Activated T-cell treated with anti-CD3 and anti-CD28 coated beads for 4 hours (primary cell): ENCODE data around the gene MTA1.

Experiments
- DNase-seq: peaks from one replicate; pipeline ENCODE4 v3.0.0-alpha.2; 2020

MTA1 gene

GRCh38 chr14:105426416-105427130 is 6.9 kb downstream of the MTA1 start:
- no peak for DNase-seq

DNA sequence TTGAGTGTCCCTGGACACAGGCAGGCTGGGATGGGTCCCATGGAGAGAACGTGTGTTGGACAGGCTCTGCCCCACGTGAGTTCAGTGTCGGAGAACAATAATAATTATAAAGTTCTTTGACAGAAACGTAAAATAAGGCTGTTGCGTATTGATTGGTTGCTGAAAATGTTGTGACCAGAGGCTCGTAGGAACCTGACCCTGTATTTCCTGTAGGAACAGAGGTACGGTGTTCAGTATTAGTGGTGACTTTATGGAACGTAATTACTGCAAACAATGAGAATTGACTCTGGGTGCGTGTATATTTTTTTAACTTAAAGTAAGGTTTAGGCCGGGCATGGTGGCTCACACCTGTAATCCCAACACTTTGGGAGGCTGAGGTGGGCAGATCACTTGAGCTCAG is 7.8 kb downstream of the MTA1 start:
- no peak for DNase-seq

DNA sequence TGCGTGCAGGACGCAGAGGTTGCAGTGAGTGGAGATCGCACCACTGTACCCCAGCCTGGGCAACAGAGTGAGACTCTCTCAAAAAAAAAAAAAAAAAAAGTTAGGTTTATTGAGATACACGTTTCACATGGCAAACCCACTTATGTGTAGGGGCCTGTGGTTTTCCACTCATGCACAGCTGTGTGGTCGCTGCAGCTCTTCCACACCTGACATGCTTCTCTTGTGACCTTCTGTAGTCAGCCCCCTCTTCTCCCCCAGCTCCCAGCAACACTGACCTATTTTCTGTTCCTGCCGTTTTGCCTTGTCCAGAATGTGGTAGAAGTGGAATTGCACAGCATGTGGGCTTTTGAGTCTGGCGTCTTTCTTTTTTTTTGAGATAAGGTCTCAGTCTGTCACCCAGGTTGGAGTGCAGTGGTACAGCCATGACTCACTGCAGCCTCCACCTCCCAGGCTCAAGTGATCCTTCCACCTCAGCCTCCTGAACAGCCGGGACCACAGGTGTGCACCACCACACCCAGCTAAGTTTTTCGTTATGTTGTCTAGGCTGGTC is 8.4 kb downstream of the MTA1 start:
- no peak for DNase-seq

DNA sequence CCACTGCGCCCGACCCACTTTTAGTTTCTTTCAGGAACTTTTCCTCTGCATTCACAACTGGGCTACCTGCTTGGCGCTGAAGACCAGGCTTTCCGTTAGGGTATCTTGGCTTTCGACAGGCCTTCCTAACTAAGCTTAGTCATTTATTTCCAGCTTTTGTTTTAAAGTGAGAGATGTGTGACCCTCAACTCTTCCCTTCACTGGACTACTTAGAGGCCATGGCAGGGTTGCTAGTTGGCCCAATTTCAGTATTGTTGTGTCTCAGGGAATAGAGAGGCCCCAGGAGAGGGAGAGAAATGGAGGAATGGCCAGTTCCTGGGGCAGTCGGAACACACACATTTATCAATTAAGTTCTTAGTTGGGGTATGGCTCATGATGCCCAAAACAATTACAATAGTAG is 10.4 kb downstream of the MTA1 start:
- DNase-seq, result no peak

GRCh38 chr14:105430565-105430964 is 10.9 kb downstream of the MTA1 start:
- no peak for DNase-seq

DNA sequence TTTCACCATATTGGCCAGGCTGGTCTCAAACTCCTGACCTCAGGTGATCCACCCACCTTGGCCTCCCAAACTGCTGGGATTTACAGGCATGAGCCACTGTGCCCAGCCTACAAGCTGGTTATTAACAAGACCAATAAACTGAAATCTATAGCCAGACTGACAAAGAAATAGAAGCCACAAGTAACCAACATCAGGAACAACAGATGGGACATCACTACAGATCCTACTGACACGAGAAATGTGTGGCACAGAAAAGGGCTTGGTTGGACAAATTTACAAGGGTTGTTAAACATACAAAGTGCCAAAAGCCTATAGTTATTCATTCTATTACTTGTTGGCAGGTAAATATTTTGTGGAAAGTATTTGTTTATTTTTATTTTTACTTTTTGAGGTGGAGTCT is 11.6 kb downstream of the MTA1 start:
- no peak for DNase-seq

DNA sequence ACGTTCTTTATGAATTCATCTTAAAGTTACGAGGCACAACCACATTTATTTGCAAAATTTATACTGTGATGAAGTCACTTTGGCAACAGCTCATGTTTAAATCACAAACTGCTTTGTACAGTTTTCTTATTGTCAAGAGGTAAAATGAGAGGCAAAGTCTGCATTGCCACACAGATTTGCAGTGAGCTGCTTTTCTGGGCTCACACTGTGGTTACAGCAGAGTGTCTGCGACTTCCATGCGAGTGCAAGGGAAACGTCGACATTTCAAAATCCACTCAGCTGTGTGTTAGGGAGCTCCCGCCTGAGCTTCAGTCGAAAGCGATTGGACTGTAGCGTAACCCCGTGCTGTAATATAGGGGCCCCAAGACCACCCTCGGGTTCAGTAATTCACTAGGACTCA is 13.0 kb downstream of the MTA1 start:
- DNase-seq, result no peak

DNA sequence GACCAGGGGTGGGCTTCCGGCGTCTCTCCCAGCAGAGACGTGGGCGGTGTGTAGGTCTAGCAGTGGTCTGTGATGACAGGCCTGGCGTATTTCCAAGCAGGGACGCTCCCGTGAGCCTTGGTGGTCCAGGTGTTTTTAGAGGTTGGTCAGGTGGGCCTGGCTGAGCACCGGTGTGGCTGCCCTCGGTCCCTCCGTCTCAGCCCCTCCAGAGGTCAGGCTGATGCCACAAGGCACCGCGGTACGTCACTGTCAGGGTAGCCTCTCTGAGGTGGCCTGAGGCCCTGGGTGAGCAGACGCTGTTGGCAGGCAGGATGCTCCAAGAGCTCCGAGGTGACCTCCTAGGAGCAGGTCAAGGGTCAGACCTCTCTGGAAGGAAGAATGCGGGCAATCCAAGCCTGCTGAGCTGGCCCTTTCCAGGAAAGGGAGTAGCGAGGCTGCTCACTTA is 13.6 kb downstream of the MTA1 start:
- DNase-seq, result no peak

- no peak for DNase-seq
These were observed 16.8 kb downstream of the MTA1 start for GRCh38 chr14:105436402-105436801.

- DNase-seq, result no peak
These were observed 17.5 kb downstream of the MTA1 start for GRCh38 chr14:105436891-105437722.

GRCh38 chr14:105437723-105438500 is 18.3 kb downstream of the MTA1 start:
- no peak for DNase-seq

DNA sequence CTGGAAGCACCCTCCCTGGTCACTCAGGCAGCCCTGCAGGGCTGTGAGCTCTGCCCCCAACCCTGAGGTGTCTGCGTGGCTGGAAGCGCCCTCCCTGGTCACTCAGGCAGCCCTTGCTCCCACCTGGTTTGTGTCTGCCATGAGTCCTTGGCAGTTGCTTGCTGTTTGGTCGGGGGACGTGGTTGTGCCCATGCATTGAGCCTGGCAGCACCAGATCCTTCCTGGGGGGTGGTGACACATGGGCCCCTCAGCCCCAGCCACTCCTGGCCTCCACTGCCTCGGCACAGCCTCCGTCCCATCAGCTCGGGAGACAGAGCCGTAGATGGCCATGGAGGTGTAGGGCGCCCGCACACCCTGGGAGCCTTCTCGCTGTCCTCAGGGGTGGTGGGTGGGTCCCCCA is 19.6 kb downstream of the MTA1 start:
- DNase-seq, result no peak

- DNase-seq, result no peak
These were observed 20.3 kb downstream of the MTA1 start for GRCh38 chr14:105439710-105440553.

DNA sequence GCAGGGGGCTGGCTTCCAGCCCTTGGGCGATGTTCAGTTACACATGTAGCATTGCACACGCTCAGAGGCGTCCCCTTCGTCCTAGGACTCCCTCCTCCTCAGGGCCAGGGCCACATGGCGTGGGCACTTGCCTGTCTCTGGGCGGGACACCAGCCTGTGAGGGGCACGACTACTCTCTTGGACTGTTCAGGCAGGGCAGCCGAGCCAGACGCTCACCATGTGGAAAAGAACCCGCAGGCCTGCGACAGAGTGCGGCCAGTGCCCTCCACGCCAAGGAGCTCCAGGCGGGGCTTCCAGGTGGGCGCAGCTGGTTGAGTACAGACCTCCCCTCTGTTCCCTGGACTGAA is 20.9 kb downstream of the MTA1 start:
- no peak for DNase-seq

DNA sequence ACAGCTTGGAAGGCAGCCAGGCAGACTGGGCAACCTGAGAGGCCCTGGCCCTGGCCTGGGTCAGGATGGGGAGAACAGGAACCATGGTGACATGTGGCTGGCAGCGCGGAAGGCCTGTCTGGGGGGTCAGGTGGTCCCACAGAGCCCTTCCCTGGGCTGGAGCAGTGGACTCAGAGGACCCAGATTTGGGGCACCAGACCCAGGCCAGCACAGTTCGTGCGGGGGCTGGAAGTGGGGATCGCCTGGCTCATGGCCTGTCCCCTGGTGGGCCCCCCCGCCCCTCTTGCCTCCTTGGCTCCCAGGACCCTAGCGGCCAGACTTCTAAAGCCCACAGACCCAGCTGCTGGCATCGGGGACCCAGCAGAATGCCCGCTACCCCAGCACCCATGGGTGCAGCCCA is 21.4 kb downstream of the MTA1 start:
- no peak for DNase-seq

DNA sequence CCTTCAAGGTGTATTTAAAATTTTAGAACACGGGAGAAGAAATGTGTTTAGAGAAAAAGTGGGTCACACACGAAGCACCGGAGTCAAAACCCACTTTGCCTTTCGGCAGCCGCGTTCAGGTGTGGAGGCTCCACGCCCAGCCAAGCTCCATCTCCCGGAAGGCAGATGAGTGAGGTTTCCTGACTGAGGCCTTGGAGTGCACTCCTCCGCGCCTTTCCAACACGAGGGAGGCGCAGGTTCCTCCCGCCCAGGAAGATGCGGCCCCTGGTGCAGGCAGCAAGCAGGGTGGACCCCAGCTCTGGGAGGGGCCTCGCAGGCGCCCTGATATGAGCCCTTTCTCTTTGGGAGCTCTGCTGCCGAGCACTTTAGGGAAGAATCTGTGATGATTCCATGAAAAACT is 22.5 kb downstream of the MTA1 start:
- DNase-seq, result no peak

DNA sequence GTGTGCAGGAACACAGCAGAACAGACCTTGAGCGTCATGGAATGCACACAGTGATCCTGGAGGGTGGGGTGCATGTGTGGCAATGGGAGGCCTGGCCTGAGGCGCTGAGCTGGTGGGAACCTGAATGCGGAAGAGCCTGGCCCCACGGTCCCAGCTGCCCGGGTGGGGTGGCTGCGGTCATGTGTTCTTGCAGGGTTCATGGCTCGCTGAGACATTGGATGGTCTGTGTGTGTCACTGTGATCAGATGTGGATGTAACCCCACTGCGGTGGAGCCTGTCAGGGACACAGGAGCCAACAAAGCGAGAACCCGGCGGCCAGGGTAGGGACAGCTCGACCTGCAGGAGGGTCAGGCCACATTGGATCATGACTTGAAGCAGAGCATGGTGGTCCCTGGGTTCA is 23.2 kb downstream of the MTA1 start:
- no peak for DNase-seq

- DNase-seq, result no peak
These were observed 25.2 kb downstream of the MTA1 start for GRCh38 chr14:105444859-105445258.

- no peak for DNase-seq
These were observed 25.7 kb downstream of the MTA1 start for GRCh38 chr14:105445290-105445689.

- DNase-seq, result no peak
These were observed 26.5 kb downstream of the MTA1 start for GRCh38 chr14:105445901-105446845.

DNA sequence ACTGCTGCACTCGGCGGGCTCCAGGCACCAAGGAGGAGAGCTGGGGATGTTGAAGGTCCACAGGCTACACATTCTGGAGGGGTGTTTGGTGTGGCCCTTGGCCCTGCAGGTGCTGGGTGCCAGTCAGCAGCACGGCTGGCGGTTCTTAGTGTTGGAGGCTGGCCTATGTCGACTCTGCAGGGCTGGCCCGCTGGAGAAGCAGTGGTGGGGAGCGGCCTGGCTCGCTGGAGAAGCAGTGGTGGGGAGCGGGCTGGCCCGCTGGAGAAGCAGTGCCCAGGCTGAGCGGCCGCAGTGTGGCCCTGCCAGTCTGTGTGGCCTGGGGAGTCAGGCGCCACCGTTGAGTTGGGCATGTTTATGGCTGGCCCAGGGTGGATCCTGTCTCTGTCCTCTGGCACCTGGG is 27.3 kb downstream of the MTA1 start:
- no peak for DNase-seq
